DMS 273 (cell line): Measurements from ENCODE around the gene OLFM3.

Experiments
- DNase-seq: peaks from one replicate; lab custom pipeline; 2025; ENCODE audit not compliant: unreplicated experiment; lab: John Stamatoyannopoulos, UW

Gene OLFM3

GRCh38 chr1:101945884-101946283, 50.8 kb downstream of the OLFM3 start:
- DNase-seq = no peak

GRCh38 chr1:101943237-101943636, 53.5 kb downstream of the OLFM3 start:
- DNase-seq = no peak

GRCh38 chr1:101942516-101943193, 54.1 kb downstream of the OLFM3 start:
- DNase-seq = no peak

- DNase-seq = no peak
These were observed 58.0 kb downstream of the OLFM3 start for GRCh38 chr1:101938681-101939080.

GRCh38 chr1:101929343-101929742, 67.4 kb downstream of the OLFM3 start:
- DNase-seq = no peak

- no peak for DNase-seq
These were observed 67.9 kb downstream of the OLFM3 start for GRCh38 chr1:101928829-101929228.

GRCh38 chr1:101924700-101925099, 72.0 kb downstream of the OLFM3 start:
- no peak for DNase-seq

GRCh38 chr1:101920577-101920976, 76.1 kb downstream of the OLFM3 start:
- no peak for DNase-seq

- no peak for DNase-seq
These were observed 78.4 kb downstream of the OLFM3 start for GRCh38 chr1:101918277-101918676.

GRCh38 chr1:101915597-101915996, 81.1 kb downstream of the OLFM3 start:
- DNase-seq = no peak

GRCh38 chr1:101914473-101915242, 82.1 kb downstream of the OLFM3 start:
- DNase-seq = no peak

- no peak for DNase-seq
These were observed 84.8 kb downstream of the OLFM3 start for GRCh38 chr1:101911894-101912293.

- DNase-seq = no peak
These were observed 87.7 kb downstream of the OLFM3 start for GRCh38 chr1:101908980-101909379.

GRCh38 chr1:101907264-101907663, 89.5 kb downstream of the OLFM3 start:
- DNase-seq = no peak

- no peak for DNase-seq
These were observed 91.4 kb downstream of the OLFM3 start for GRCh38 chr1:101905283-101905835.

GRCh38 chr1:101902199-101902598, 94.5 kb downstream of the OLFM3 start:
- no peak for DNase-seq

GRCh38 chr1:101898137-101898536, 98.6 kb downstream of the OLFM3 start:
- DNase-seq = no peak

- DNase-seq = no peak
These were observed 112.1 kb downstream of the OLFM3 start for GRCh38 chr1:101884621-101885020.

- no peak for DNase-seq
These were observed 120.8 kb downstream of the OLFM3 start for GRCh38 chr1:101875891-101876290.

- DNase-seq = no peak
These were observed 123.1 kb downstream of the OLFM3 start for GRCh38 chr1:101873672-101874071.

- DNase-seq = no peak
These were observed 136.8 kb downstream of the OLFM3 start for GRCh38 chr1:101859941-101860340.

- no peak for DNase-seq
These were observed 142.5 kb downstream of the OLFM3 start for GRCh38 chr1:101854271-101854670.
